GM03348 (cell line): ENCODE data around the gene MTHFR.
A peak's percentile ranks its signal among the peaks of the same experiment; 100 is the strongest.

Experiments used
- DNase-seq: peaks from one replicate; pipeline ENCODE4 v3.0.0; 2012; ENCODE audit warnings: low spot score

The MTHFR gene

GRCh38 chr1:11796036-11796828 lies 9.5 kb downstream of the MTHFR start:
- no peak for DNase-seq

- DNase-seq, result no peak
These were observed 10.4 kb downstream of the MTHFR start for GRCh38 chr1:11795238-11795890.

GRCh38 chr1:11794446-11795237 lies 11.1 kb downstream of the MTHFR start:
- DNase-seq, result no peak

DNA sequence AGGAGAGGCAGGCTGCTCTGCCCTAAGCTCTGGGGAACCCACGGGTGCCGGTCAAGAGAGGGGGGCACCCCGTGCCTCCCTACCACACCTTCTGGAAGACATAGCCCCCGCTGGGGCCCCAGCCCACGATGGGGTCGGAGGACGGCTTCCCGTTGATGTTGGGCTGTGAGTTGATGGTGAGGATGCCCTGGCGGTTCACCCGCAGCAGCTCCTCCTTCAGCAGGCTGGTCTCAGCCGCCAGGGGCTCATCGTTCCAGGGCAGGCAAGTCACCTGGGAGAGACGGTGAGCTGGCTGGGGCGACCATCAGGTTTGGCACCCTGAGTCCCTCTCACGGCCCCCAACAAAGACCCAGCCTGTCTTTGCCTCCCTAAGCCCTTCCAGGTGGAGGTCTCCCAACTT lies 11.9 kb downstream of the MTHFR start:
- no peak for DNase-seq

DNA sequence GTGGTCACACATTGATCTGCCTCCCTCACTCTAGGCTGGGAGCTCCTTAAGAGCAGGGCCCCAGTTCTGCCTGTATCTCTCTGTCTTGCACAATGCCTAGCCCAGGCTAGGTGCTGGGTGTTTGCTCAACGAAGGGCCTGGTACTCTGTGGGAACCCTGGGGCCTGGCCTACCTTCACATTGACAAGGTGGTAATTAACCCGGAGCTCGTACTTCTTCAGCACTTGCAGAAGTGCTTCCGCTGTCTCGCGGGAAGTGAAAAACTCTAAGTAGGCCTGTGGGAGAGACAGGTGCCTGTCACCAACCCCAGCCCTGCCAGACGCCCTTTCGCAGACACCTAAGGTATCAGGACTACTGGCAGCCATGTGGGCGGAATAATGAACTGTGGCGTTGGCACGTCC lies 13.7 kb downstream of the MTHFR start:
- DNase-seq, result no peak

DNA sequence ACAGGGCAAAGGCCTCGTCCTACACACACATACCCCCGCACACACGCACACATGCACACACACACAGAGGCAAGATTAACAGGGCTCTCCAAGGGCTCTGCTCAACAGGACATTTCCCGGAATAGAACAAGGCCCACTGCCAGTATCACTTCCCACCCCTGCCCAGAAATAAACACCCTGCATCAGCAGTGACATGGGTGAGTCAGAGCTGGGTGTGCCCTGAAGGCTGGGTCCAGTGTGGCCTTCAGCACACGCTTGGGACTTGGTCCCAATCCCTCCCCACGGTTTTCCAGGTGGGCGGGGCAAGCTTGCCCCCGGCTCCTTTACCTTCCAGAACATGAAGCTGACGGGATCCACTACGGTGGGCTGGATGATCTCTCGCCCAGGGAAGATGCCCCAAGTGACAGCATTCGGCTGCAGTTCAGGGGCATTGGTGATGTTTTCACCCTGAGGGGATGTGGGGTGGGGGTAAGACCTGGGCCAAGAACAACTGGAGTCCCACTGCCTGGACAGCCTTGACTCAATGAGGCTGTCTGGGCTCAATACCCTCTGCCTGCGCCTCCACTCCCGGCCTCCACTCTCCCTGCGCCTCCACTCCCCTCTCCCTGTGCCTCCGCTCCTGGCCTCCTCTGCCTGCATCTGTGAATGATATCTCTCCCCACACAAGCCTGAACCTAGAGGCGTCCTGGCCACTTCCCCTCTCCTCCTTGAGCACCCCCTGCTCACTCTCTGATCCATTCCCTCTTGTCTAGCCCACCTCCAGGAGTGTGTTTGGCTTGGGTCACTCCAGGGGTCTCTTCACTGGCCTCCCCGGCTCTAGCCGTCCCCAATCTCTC lies 14.7 kb downstream of the MTHFR start:
- DNase-seq, result peak; percentile 91

DNA sequence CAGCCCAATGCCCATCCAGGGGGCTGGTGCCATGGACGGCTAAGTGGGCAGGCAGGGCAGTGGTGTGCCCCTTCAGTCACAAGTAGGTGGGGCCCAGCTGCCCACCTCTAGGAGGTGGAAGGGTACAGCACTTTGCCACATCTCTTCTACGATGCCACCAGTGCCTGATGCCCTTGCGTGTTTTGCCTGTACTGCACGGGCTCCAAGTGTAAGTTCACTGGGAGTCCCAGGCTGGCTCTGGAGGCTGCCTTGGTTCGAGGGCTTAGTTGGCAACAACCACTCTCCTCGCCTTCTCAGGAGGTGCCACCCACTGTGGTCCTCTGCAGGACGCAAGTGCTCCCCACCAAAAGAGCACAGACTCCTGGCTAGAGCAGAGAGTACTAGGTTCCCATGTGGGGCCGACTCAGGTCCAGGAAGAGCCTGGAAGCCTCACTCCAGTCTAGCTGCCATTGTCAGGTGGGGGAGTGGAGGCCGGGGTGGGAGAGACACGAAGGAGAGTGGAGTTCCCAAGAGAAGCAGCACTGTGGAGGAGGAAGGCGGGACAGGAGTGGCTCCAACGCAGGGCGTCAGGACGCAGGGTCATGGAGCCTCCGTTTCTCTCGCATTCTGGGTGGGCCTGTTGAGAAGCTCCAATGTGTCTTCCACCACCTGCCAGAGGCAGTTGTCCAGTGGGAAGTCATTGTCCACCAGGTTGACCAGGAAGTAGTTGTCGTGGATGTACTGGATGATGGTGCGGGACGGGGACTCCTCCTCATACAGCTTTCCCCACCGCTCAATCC lies 15.5 kb downstream of the MTHFR start:
- no peak for DNase-seq

DNA sequence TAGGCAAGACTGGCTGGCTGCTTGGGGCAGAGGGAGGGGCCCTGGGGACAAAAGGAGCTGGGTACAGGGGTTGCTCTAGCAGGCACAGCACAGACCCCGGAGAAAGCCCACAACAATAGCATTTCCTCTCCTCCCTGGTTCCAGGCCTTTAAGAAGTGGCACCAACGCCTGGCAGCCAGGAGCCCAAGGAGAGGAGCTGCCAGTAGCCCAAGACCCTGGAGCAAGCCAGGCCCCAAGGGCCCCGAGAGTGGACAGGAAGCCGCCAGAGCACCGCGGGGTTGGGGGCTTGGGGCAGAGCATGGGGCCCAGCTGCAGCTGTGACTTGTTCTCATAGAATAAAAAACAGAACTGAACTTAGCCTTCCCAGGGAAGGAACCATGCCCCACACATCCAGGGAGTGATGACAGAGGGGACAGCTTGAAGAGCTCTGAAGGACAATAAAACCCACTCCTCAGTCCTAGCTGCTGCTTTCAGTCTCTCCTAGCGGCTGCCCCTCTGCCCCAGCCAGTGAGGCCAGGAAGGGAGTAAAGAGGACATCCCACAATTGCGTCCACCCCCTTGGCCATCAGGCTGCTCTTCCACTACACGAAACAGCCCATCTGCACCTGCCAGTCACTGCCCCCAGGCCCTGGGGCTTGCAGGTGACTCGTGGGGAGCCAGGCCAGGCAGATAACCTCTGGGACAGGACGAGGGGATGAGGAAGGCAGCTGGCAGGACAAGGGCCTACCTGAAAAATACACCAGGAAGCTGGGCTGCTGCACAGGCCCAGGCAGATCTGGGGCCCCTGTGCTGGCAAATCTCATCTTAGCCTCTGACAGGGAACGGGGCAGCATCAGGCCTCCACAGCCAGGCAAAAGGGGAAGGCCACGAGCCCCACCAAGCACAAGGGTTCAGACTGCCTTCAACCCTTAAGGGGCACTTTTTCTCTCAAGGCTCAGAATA lies 16.4 kb downstream of the MTHFR start:
- DNase-seq, result no peak

DNA sequence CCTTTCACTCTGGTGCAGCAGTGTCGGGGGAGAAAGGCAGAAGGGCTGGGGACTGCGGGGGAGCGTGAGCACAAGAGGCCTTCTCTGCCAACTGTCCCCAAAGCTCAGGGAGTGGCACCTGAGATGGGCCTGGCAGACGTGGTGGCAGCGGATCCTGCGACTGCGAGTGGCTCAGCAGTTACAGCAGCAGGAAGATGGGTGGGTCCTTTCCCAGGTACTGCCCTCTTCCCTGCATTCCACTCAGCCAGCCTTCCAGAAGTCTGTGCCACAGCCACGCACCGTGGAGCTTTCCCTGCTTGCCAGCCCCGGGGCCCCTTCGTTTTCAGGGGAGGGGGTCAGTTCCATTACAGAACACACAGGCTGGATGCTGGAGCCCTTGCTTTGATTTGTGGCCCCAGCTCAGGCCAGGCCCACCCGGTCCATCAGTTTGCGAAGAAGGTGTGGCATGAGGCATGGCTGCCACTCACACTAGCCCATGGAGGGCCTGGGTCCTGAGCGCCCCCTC lies 17.2 kb downstream of the MTHFR start:
- DNase-seq, result no peak

- DNase-seq, result no peak
These were observed 17.8 kb downstream of the MTHFR start for GRCh38 chr1:11787804-11788436.

- DNase-seq, result peak; percentile 90
These were observed 18.4 kb downstream of the MTHFR start for GRCh38 chr1:11787251-11787803.

DNA sequence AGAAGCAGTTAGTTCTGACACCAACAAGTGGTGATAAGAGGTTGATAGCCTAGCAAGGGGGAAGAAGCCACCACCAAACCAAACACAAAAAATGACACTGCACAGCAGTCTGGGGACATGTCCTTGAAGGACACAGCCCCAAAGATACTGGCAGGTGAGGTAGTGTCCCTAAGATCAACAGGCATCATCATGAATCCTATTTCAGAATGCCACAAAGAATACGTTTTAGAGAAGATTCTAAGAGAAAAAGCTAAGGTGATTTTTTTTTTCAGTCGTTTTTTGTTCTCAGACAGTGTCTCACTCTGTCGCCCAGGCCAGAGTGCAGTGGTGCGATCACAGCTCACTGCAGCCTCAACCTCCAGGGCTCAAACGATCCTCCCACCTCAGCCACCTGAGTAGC lies 19.6 kb downstream of the MTHFR start:
- DNase-seq, result no peak

DNA sequence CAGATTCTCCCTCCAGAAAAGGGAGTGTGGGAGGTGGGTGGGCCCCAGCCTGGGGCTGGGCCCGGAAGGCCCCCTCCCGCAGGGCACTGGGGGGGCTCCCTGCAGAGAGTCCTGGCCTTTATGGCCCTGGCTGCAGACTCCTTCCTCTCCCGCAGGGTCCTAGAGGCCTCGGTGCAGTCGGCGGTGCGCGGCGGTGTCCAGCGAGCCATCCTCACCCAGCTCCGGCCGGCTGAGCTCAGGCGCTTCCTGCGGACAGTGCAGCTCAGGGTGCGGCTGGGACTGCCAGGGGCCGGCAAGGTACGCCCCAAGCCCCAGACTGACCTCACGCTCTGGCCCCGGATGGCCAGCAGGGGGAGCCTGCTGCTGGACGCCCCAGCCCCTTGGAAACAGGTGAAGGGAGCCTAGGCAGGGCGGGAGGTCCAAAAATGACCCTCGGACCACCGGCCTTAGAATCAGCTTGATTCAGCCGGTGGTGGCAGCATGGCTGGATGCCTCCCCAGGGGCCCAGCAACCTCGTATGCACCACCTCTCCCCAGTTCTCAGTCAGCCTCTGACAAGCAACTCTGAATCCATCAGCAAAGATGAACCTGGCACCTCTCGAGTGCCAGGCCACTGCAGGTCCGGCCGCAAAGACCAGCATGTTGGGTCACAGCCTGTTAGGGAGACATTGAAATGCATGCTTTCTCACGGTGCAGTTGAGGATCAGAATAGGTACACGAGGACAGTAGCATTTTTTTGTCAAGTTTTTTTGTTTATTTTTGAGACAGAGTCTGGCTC lies 20.6 kb downstream of the MTHFR start:
- peak; percentile 84 for DNase-seq

DNA sequence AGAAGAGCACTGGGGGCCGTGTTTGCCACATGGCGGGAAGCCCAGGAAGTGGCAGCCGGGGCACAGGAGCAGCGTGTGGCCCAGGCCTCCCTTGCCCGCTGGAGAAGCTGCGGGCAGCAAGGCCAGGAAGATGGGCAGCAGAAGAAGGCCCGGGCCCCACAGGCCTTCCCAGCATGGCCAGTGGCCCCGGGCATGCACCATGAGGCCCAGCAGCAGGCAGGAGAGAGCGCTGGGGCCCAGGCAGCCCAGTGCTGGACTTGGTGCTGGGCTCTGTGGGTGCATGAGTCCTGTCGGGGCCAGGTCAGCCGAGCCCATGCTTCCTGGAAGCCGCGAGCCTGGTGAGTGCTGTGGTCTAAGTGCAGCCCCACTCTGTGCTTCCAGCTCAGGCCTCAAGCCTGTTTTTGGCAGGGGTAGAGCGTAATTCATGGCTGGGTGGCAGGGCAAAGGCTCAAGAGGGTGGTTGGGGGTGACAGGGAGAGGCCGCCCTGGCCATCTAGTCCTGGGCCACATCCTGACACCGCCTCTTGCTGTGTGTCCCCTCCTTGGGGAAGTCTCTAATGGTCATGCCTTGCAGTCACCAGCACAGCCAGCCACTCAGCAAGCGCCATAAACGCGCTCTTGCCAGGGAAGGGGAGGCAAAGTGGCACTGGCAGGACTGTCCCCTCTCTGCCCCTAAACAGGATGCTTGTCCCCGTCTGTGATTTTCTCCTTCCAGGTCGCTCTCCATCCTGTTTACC lies 21.3 kb downstream of the MTHFR start:
- no peak for DNase-seq

- DNase-seq, result no peak
These were observed 22.2 kb downstream of the MTHFR start for GRCh38 chr1:11783556-11783955.

- no peak for DNase-seq
These were observed 23.5 kb downstream of the MTHFR start for GRCh38 chr1:11782127-11782708.

DNA sequence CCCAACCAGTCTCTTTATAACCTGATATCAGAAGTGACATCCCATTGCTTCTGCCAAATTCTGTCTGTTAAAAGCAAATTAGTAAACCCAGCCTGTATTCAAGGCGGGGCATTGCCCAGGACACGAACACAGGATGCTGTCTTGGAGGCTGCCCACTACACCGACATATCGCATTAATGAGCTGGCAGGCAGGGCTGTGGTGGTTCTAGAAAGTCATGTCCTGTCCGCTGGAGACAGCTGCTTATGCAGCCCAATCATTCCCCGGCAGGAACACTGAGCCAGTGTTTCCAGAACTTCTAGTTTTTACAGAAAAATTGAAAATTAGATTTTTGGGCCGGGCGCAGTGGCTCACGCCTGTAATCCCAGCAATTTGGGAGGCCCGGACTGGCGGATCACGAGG lies 24.5 kb downstream of the MTHFR start:
- DNase-seq, result no peak
